Endothelial cell of umbilical vein (primary cell): ENCODE data around the gene APOM. TPM values are rescaled to one million over a fixed set of nuclear protein-coding genes. Genes with fewer than 3 reads are reported as not detected.

Experiments used
- BruUV-seq: library from RNA; stranded (reverse); fragments of 400-500 nt; replicated peaks from 2 replicates; lab custom pipeline; 2021; lab: Mats Ljungman, UMichigan
- CTCF ChIA-PET: fragments of 300-600, 350-600 bp; sonication (Branson Sonifier 250); formaldehyde crosslinking; loops from one replicate; lab custom pipeline; 2021; ENCODE audit warnings: antibody characterized with exemption, inconsistent platforms; lab: Charles Lee
- POLR2A ChIA-PET: fragments of 300-600, 350-600 bp; sonication (Branson Sonifier 250); formaldehyde crosslinking; loops from one replicate; lab custom pipeline; 2021; ENCODE audit warnings: antibody characterized with exemption, inconsistent platforms; lab: Charles Lee
- DNase-seq: peaks from one replicate; pipeline ENCODE4 v3.0.0-alpha.2; 2011; ENCODE audit warnings: low read depth, low spot score
- FAIRE-seq: peaks from 2 replicates; lab custom pipeline; 2011; peaks lifted over from hg19 to GRCh38; lab: Jason Lieb, UNC
- H2AFZ ChIP-seq: 2 replicates; pipeline ENCODE4 v1.6.0; 2012; ENCODE audit warnings: low read depth, low read length, control low read depth, inconsistent platforms
- H3K27ac ChIP-seq: 2 replicates; pipeline ENCODE4 v1.5.1; 2011; ENCODE audit warnings: low read depth, mild to moderate bottlenecking, control low read depth, low read length, moderate library complexity; ENCODE audit not compliant: insufficient read depth
- H3K27me3 ChIP-seq, 2 experiments: 2 replicates each; pipeline versions ENCODE4 v1.6.0 to v1.6.1; 2011; ENCODE audit warnings: low read length in 2 of 2, mixed read lengths in 1 of 2; ENCODE audit not compliant: control insufficient read depth in 2 of 2, insufficient read depth in 2 of 2
- H3K36me3 ChIP-seq, 2 experiments: 2 replicates in 1 of 2; 3 replicates in 1 of 2; pipeline ENCODE4 v1.5.1; 2011; ENCODE audit warnings: low read length in 2 of 2, mild to moderate bottlenecking in 1 of 2, moderate library complexity in 1 of 2; ENCODE audit not compliant: control insufficient read depth in 2 of 2, insufficient read depth in 2 of 2; ENCODE audit errors: extremely low read depth in 1 of 2
- H3K4me1 ChIP-seq: 3 replicates; pipeline ENCODE4 v1.5.1; 2011; ENCODE audit warnings: mild to moderate bottlenecking, low read length; ENCODE audit not compliant: control insufficient read depth, insufficient read depth; ENCODE audit errors: extremely low read depth
- H3K4me2 ChIP-seq: 2 replicates; pipeline ENCODE4 v1.6.1; 2011; ENCODE audit warnings: low read length, control low read depth, mixed read lengths; ENCODE audit not compliant: insufficient read depth
- H3K4me3 ChIP-seq, 3 experiments: fragments of 200-600 bp in 1 of 3; sonication (generic), shearing (Covaris generic) in 1 of 3; replicated peaks in 1 of 3; 2 replicates each; pipeline ENCODE4 v1.5.1; 2011 to 2016; ENCODE audit warnings: control low read depth in 3 of 3, low read length in 3 of 3, mild to moderate bottlenecking in 2 of 3, inconsistent platforms in 1 of 3, low read depth in 1 of 3, moderate library complexity in 1 of 3; ENCODE audit not compliant: insufficient read depth in 1 of 3
- H3K79me2 ChIP-seq: 2 replicates; pipeline ENCODE4 v1.6.0; 2012; ENCODE audit warnings: low read length, inconsistent platforms; ENCODE audit not compliant: control insufficient read depth, insufficient read depth
- H3K9ac ChIP-seq: replicated peaks from 2 replicates; pipeline ENCODE3; 2011; ENCODE audit warnings: low read length, control low read depth; ENCODE audit not compliant: insufficient read depth; ENCODE audit errors: extremely low read depth
- H3K9me1 ChIP-seq: replicated peaks from 3 replicates; pipeline ENCODE4 v1.6.0; 2011; ENCODE audit warnings: mild to moderate bottlenecking, low read length; ENCODE audit not compliant: control insufficient read depth, insufficient read depth; ENCODE audit errors: extremely low read depth
- H3K9me3 ChIP-seq: replicated peaks from 2 replicates; pipeline ENCODE4 v1.5.1; 2012; ENCODE audit warnings: low read length, inconsistent platforms; ENCODE audit not compliant: control insufficient read depth, insufficient read depth
- H4K20me1 ChIP-seq: replicated peaks from 2 replicates; pipeline ENCODE3; 2011; ENCODE audit warnings: mild to moderate bottlenecking, low read length; ENCODE audit not compliant: control insufficient read depth, insufficient read depth; ENCODE audit errors: extremely low read depth
- CTCF ChIP-seq, 2 donors: IDR thresholded peaks; 1 replicate in 1 of 2; 2 replicates in 1 of 2; pipeline ENCODE4 v1.5.1; 2011; ENCODE audit warnings: low read length in 2 of 2, mild to moderate bottlenecking in 2 of 2, moderate library complexity in 2 of 2, control low read depth in 1 of 2, inconsistent platforms in 1 of 2, low read depth in 1 of 2; ENCODE audit not compliant: insufficient read depth in 1 of 2; ENCODE audit errors: extremely low read depth in 1 of 2
- EZH2 ChIP-seq: IDR thresholded peaks from 2 replicates; pipeline ENCODE4 v1.6.1; 2012; ENCODE audit warnings: borderline replicate concordance, low read depth, mild to moderate bottlenecking, moderate library complexity, low read length, inconsistent platforms; ENCODE audit not compliant: severe bottlenecking
- FOS ChIP-seq: IDR thresholded peaks from 2 replicates; pipeline ENCODE4 v1.6.1; 2011; ENCODE audit warnings: mild to moderate bottlenecking, low read length, moderate library complexity, borderline replicate concordance; ENCODE audit not compliant: insufficient read depth
- GATA2 ChIP-seq: IDR thresholded peaks from 2 replicates; pipeline ENCODE4 v1.7.0; 2011; ENCODE audit warnings: low read depth, mild to moderate bottlenecking, moderate library complexity, mixed read lengths, low read length; ENCODE audit not compliant: insufficient read length, insufficient read depth
- JUN ChIP-seq: IDR thresholded peaks from 2 replicates; pipeline ENCODE4 v1.6.1; 2011; ENCODE audit warnings: borderline replicate concordance, low read depth; ENCODE audit not compliant: insufficient read length, insufficient read depth
- MAX ChIP-seq: IDR thresholded peaks from 2 replicates; pipeline ENCODE4 v1.6.1; 2011; ENCODE audit not compliant: insufficient read depth, insufficient read length
- MYC ChIP-seq: IDR thresholded peaks from one replicate; pipeline ENCODE4 v1.6.1; 2011; ENCODE audit warnings: mild to moderate bottlenecking, low read depth, low read length
- POLR2A ChIP-seq: IDR thresholded peaks from 2 replicates; pipeline ENCODE4 v1.6.1; 2012; ENCODE audit warnings: low read depth, mild to moderate bottlenecking, control low read depth, low read length
- POLR2AphosphoS5 ChIP-seq: IDR thresholded peaks from 2 replicates; pipeline ENCODE4 v1.6.1; 2012; ENCODE audit warnings: low read depth, mild to moderate bottlenecking, control low read depth, low read length, moderate library complexity; ENCODE audit not compliant: insufficient read depth
- dilution Hi-C: fragments of 300-500 bp; cut with MboI; formaldehyde crosslinking; loops from one replicate; pipeline ENCODE4 v1.15.0; 2019; ENCODE audit warnings: low sequenced_read_pairs; ENCODE audit not compliant: extremely low pct_ligation_motif_present
- intact Hi-C: fragments of 100-400 bp; cut with micrococcal nuclease; formaldehyde crosslinking; loops from one replicate; pipeline ENCODE4 v1.10.0; 2022
- polyA plus RNA-seq, 4 experiments: library from polyadenylated mRNA; depleted of rRNA in 3 of 4; stranded (reverse) in 3 of 4; unstranded in 1 of 4; fragments of >200 nt; gene quantifications; 2 replicates each; pipeline versions ENCODE4 v1.2.1 to v1.2.3, GENCODE V29; 2011 to 2012; ENCODE audit warnings: missing spikeins in 1 of 4
- total RNA-seq: library from RNA; stranded (reverse); gene quantifications from 2 replicates; pipeline ENCODE4 v1.2.3, GENCODE V29; 2021

Gene APOM
- total and polyA plus RNA-seq, 2 donors (not counting 3 experiments of a cell fraction or from before 2014, with no cell fraction given), result 2.5 TPM; not detected in 1

- Histone ChIP-seq H3K9me1 (no peaks in the 10 kb centered on the region), H3K27me3 (no peaks in the 10 kb centered on the region), H2AFZ (no peak overlapping the region), H4K20me1 (peaks cover 3% of the 10 kb centered on the region), H3K9me3 (no peaks in the 10 kb centered on the region), H3K4me3 (no peak overlapping the region), H3K36me3 (peaks cover 48 to 78% of the 10 kb centered on the region in 2 experiments), H3K9ac (no peak overlapping the region), H3K4me2 (no peak overlapping the region), H3K79me2 (peaks cover 12% of the 10 kb centered on the region), H3K4me1 (no peaks in the 10 kb centered on the region), H3K27ac (no peak overlapping the region)
- dilution Hi-C loops, result no loop called here
- FAIRE-seq, result no peak
- no peak for DNase-seq
- intact Hi-C loops, result no loop called here
- BruUV-seq, result TSS peak; percentile 44
- ChIA-PET CTCF (interaction anchor here (0.6 kb wide), 1 partner anchor 15 kb away, joined by 3 read pairs; the partner anchor contains the start of gene BAG6), POLR2A (no interaction called here)
- TF ChIP-seq POLR2A (no peak), POLR2AphosphoS5 (no peak), CTCF (IDR thresholded peaks at IDR 0.05; ENCODE audit: extremely low read depth in 1 of 2, insufficient read depth in 1 of 2, low read depth in 1 of 2, low read length in 2 of 2) (no peak), GATA2 (no peak), FOS (no peak), MAX (no peak), JUN (no peak), MYC (no peak), EZH2 (no peak)
These were observed 18.7 kb upstream of the APOM start for GRCh38 chr6:31636698-31637596.
